Vagina (tissue), 2 donors: ENCODE results near the gene MYH9. TPM values are rescaled to one million over a fixed set of nuclear protein-coding genes. Genes with fewer than 3 reads are reported as not detected.
"Not testable (repeated sequence)": the region's sequence is repeated elsewhere in the genome, so short reads cannot be mapped to it uniquely, and the experiment has no call there.

Source experiments
- DNase-seq, 2 donors: peaks; one replicate each; pipeline ENCODE4 v3.0.0-alpha.2; 2017; ENCODE audit errors: extremely low spot score in 2 of 2
- H3K27ac ChIP-seq: fragments of 200-600 bp; sonication (generic); one replicate; pipeline ENCODE4 v1.5.1; 2019
- H3K27me3 ChIP-seq: fragments of 200-600 bp; sonication (generic); one replicate; pipeline ENCODE4 v1.5.1; 2019
- H3K36me3 ChIP-seq, 2 donors: fragments of 200-600 bp; sonication (generic); one replicate each; pipeline ENCODE4 v1.5.1; 2017 to 2019
- H3K4me1 ChIP-seq: fragments of 200-600 bp; sonication (generic); one replicate; pipeline ENCODE4 v1.5.1; 2019
- H3K4me3 ChIP-seq, 2 donors: fragments of 200-600 bp; sonication (generic); 1 replicate in 1 of 2; 2 replicates in 1 of 2; pipeline ENCODE4 v1.5.1; 2016 to 2019
- H3K9me3 ChIP-seq: fragments of 200-600 bp; sonication (generic); one replicate; pipeline ENCODE4 v1.5.1; 2019
- CTCF ChIP-seq, 3 experiments: fragments of 450-650 bp in 2 of 3; fragments of 200-600 bp in 1 of 3; sonication (generic) in 1 of 3; IDR thresholded peaks; one replicate each; pipeline ENCODE4 v1.5.1; 2017 to 2019; ENCODE audit warnings: antibody characterized with exemption in 3 of 3, mild to moderate bottlenecking in 2 of 3, moderate library complexity in 2 of 3
- POLR2A ChIP-seq, 2 donors: fragments of 450-650 bp; IDR thresholded peaks; one replicate each; pipeline ENCODE4 v1.6.1; 2017; ENCODE audit warnings: antibody characterized with exemption in 2 of 2, mild to moderate bottlenecking in 2 of 2, moderate library complexity in 2 of 2
- POLR2AphosphoS5 ChIP-seq, 2 donors: sonication (generic); formaldehyde crosslinking; IDR thresholded peaks; one replicate each; pipeline ENCODE4 v1.9.0; 2017; ENCODE audit warnings: antibody characterized with exemption in 2 of 2, mild to moderate bottlenecking in 2 of 2, low read depth in 1 of 2; ENCODE audit not compliant: insufficient read depth in 1 of 2
- intact Hi-C: fragments of 100-400 bp; cut with DNase I; formaldehyde crosslinking; loops from one replicate; pipeline ENCODE4 v1.15.1; 2023
- total RNA-seq: library from RNA; depleted of rRNA; stranded (reverse); fragments of >200 nt; gene quantifications from one replicate; pipeline ENCODE4 v1.2.3, GENCODE V29; 2016

The MYH9 gene
- total RNA-seq, 1 donor from 2014 or later, result 333 TPM

GRCh38 chr22:36431977-36432376 lies 44.2 kb upstream of the MYH9 start:
- no peaks in the 10 kb centered on the region for H3K36me3 ChIP-seq
- no peaks in the 10 kb centered on the region for H3K9me3 ChIP-seq
- no peak overlapping the region for H3K27ac ChIP-seq
- H3K4me1 ChIP-seq, result peaks cover 13% of the 10 kb centered on the region
- no peaks in the 10 kb centered on the region for H3K27me3 ChIP-seq
- H3K4me3 ChIP-seq, result no peak overlapping the region
- TF ChIP-seq POLR2AphosphoS5 (IDR thresholded peaks at IDR 0.05; ENCODE audit: insufficient read depth in 1 of 2, low read depth in 1 of 2), result no peak
- no peak for TF ChIP-seq POLR2A (IDR thresholded peaks at IDR 0.05)
- TF ChIP-seq CTCF (IDR thresholded peaks at IDR 0.05), result no peak
- intact Hi-C loops, result no loop called here
- DNase-seq, result no peak

- Histone ChIP-seq H3K4me1 (peaks cover 19% of the 10 kb centered on the region), H3K27ac (no peak overlapping the region), H3K27me3 (no peaks in the 10 kb centered on the region), H3K9me3 (no peaks in the 10 kb centered on the region), H3K4me3 (no peak overlapping the region), H3K36me3 (no peaks in the 10 kb centered on the region)
- intact Hi-C loops, result no loop called here
- TF ChIP-seq POLR2AphosphoS5 (IDR thresholded peaks at IDR 0.05; ENCODE audit: insufficient read depth in 1 of 2, low read depth in 1 of 2), result no peak
- no peak for TF ChIP-seq POLR2A (IDR thresholded peaks at IDR 0.05)
- no peak for TF ChIP-seq CTCF (IDR thresholded peaks at IDR 0.05)
- no peak for DNase-seq
Observed at GRCh38 chr22:36430863-36431262, 43.1 kb upstream of the MYH9 start.

- H3K4me1 ChIP-seq, H3K27ac ChIP-seq, H3K4me3 ChIP-seq, H3K9me3 ChIP-seq, intact Hi-C loops, H3K36me3 ChIP-seq, DNase-seq, H3K27me3 ChIP-seq: not testable (repeated sequence)
Observed at GRCh38 chr22:36427952-36428351, 40.2 kb upstream of the MYH9 start.

- intact Hi-C loops, result no loop called here
- H3K27me3 ChIP-seq, result no peaks in the 10 kb centered on the region
- no peak overlapping the region for H3K4me3 ChIP-seq
- TF ChIP-seq POLR2A (IDR thresholded peaks at IDR 0.05) (no peak), CTCF (IDR thresholded peaks at IDR 0.05) (no peak), POLR2AphosphoS5 (IDR thresholded peaks at IDR 0.05; ENCODE audit: insufficient read depth in 1 of 2, low read depth in 1 of 2) (no peak)
- no peak for DNase-seq
- no peak overlapping the region for H3K27ac ChIP-seq
- no peaks in the 10 kb centered on the region for H3K36me3 ChIP-seq
- H3K9me3 ChIP-seq, result no peaks in the 10 kb centered on the region
- peaks cover 9% of the 10 kb centered on the region for H3K4me1 ChIP-seq
Observed at GRCh38 chr22:36425977-36426523, 38.3 kb upstream of the MYH9 start.

- intact Hi-C loops, result no loop called here
- no peak overlapping the region for H3K4me3 ChIP-seq
- H3K27me3 ChIP-seq, result no peaks in the 10 kb centered on the region
- H3K9me3 ChIP-seq, result no peaks in the 10 kb centered on the region
- DNase-seq, result no peak
- peaks cover 16% of the 10 kb centered on the region for H3K4me1 ChIP-seq
- no peaks in the 10 kb centered on the region for H3K36me3 ChIP-seq
- no peak overlapping the region for H3K27ac ChIP-seq
- TF ChIP-seq POLR2AphosphoS5 (IDR thresholded peaks at IDR 0.05; ENCODE audit: insufficient read depth in 1 of 2, low read depth in 1 of 2) (no peak), POLR2A (IDR thresholded peaks at IDR 0.05) (no peak), CTCF (IDR thresholded peaks at IDR 0.05) (no peak)
Observed at GRCh38 chr22:36424901-36425579, 37.3 kb upstream of the MYH9 start.

- H3K4me1 ChIP-seq, result peaks cover 21% of the 10 kb centered on the region
- intact Hi-C loops, H3K36me3 ChIP-seq, H3K27me3 ChIP-seq, DNase-seq, H3K27ac ChIP-seq, H3K9me3 ChIP-seq, H3K4me3 ChIP-seq: not testable (repeated sequence)
Observed at GRCh38 chr22:36424466-36424865, 36.7 kb upstream of the MYH9 start.
